Uterus (tissue), 2 donors: ENCODE measurements around the gene RPS24.

Source experiments
- CTCF ChIP-seq, 4 experiments: fragments of 200-600 bp in 2 of 4; fragments of 450-650 bp in 2 of 4; sonication (generic) in 2 of 4; IDR thresholded peaks; one replicate each; pipeline ENCODE4 v1.5.1; 2016 to 2019; ENCODE audit warnings: antibody characterized with exemption in 4 of 4, mild to moderate bottlenecking in 2 of 4, moderate library complexity in 1 of 4
- POLR2A ChIP-seq, 2 donors: fragments of 450-650 bp; IDR thresholded peaks; one replicate each; pipeline ENCODE4 v1.6.1; 2016; ENCODE audit warnings: antibody characterized with exemption in 2 of 2, mild to moderate bottlenecking in 1 of 2, moderate library complexity in 1 of 2

DNA sequence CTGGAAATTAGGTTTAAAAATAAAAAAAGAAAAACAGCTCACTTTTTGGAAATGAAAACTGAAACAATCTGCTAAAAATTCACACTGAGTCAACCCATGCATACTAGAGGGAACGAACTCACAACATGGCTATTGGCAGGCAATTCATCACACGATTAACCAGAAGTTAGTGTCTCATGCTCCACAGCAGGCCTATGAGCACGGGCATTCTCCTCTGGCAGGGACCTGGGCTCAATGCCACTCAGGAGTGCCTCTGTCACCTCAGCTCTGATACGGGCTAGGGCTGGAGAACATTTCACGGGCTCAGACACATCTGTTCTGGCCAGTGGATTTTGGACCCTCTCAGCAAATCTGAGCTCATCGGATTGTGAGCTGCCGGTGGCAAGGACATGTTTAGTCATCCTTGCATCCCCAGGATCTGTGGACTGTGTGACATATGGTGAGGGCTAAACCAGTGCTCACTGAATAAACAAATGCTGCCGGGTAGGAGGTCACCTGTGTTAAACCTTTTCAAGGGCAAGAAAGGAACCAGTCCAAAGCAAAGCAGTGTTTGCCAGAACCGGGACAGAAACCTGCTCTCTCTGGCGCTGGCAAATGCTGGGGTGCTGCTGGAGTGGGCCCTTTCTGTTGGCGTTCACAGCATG, 44.5 kb upstream of the RPS24 start:
- TF ChIP-seq POLR2A (IDR thresholded peaks at IDR 0.05) (no peak), CTCF (IDR thresholded peaks at IDR 0.05) (no peak)
